DMS53 (cell line): Measurements from ENCODE around the gene PTGES3L.

ENCODE experiments used
- DNase-seq: peaks from one replicate; lab custom pipeline; 2025; lab: John Stamatoyannopoulos, UW

The PTGES3L gene

DNA sequence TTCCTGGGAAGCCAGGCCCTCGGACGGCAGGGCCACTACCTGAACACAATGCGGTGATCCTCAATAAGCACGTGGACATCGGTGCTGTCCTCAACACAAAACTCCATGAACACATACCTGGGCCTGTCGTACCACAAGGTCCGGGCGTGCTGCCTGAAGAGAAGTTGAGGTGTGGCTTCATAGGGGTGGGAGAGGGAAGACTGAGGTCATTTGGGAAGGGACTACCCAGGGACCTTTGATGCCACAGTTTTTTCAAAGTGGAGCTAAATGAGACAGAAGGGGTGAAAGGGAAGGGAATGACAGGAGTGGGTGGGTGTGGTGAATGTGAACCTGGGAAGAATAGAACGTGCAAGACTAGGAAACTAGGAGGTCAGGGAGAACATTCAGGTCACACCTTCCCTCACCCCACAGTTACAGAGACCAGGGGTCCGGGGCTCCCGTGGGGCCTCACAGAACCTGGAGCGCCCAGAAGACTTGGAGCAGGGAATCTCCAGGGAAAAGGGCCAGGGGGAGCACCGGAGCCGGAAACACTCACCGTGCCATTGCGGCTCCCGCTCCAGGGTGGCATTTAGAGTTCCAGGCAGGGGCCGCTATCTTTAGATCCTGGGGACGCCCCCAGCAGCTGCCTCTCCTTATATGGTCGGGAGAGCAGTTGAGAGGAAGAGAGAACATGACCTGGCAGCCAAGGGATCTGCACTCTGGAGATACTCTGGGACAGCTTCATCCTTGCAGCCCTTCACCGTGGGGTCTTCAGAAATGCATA, at the start of gene PTGES3L:
PTGES3L (minus strand) TSS at position 570 of the 763 bp plus-strand sequence; CDS start at position 543, 27 bp downstream.
- DNase-seq: peak; percentile 95

DNA sequence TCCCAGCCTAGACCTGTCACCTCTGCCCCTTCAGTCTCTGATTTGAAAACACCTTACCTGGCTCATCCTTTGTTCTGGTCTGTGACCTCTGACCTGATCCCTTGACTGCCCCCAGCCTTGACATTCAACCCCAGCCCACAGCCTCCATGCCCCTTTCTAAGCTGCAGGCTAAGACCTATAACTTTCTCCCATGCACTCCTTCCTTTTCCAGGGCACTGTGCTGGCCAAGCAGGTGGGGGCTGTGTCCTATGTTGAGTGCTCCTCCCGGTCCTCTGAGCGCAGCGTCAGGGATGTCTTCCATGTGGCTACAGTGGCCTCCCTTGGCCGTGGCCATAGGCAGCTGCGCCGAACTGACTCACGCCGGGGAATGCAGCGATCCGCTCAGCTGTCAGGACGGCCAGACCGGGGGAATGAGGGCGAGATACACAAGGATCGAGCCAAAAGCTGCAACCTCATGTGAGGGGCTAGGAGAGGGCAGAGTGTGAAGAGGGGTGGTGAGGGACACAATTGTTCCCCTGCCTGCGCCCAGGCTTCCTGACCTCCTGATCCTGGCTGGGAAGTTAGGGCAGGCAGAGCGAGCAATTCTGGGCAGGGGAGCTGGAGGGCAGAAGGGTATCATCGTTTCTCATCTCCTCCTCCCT, 48.5 kb upstream of the PTGES3L start:
- DNase-seq: no peak

DNA sequence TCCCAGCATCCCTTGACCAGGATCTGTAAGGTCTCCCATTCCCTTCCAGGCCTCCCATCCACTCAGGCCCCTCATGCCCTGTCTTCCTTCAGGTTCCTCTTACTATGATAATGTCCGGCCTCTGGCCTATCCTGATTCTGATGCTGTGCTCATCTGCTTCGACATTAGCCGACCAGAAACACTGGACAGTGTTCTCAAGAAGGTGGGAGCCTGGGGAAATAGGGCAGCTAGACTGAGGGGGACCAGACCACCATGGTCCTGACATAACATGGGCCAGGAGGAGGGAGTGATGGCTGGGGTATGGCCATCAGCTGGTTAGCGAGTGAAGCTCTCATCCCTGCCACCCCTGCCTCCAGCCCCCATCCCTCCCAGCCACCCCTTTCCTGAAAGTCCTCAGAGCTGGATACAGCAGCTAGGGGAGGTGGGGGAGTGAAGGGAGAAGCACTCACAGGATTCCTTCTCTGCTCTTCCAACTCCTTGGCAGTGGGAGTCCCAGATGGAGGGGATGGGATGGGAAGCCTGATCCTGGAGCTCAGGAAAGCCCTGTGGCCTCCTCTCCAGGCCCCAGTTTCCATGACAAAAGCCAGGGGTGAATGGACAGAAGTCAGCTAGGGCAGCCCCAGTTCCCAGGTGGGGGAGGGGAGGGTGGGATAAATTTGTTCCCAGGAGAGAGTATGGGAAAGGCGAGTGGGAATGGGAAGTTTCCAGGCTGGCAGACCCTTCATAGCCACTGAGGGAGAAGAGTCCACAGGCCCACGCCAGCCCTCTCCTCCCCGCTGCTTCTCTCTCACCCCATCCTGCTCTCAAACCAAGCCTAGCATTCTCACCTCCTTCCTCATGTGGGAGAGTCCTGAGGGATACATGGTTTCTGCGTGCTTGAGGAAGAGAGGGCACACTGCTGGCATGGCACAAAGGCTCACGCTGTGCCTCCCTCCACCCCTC, 47.5 kb upstream of the PTGES3L start:
- DNase-seq: no peak

DNA sequence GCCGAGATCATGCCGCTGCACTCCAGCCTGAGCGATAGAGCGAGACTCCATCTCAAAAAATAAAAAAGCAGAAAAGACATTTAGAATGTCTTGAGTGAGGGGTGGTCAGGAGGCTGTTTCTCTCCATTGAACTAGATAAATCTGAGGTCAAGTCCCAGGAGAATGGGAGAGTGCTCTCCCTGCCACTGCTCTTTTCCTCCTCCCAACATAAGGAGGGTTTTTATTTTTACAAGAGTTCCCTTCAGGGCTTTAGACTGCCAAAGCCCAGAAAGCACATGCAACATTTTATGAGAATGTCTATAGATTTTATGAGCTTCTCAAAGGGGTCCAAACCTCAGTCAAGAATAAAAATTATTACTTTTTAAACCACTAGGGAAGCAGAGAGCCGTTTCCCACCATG, 46.7 kb upstream of the PTGES3L start:
- DNase-seq: no peak

DNA sequence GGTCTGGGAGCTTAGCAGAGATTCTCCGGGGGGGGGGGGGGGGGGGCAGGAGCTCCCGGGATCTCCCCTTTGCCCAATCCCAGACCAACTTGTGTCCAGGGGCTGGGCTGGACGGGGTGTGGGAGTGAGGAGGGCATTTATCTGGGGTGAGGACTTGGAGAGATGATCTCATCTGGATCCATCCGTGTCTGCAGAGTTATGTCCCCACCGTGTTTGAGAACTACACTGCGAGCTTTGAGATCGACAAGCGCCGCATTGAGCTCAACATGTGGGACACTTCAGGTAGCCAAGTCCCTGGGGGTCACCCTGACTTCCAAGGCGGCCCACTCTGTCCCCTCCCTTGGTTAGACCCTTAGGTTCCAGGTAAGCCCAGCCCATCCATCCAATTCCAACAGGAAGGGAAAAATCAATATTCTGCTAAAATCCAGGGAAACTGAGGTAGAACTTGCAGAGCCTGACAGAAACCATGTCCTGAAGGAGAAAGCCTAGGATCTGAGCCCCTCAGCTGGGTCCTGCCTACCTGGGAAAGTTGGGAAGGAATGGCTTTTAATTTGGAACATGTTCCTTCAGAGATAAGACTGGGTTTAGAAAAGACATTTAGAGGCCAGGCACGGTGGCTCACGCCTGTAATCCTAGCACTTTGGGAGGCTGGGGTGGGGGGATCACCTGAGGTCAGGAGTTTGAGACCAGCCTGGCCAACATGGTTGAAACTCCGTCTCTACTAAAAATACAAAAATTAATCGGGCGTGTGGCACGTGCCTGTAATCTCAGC, 46.1 kb upstream of the PTGES3L start:
- peak; percentile 39 for DNase-seq

DNA sequence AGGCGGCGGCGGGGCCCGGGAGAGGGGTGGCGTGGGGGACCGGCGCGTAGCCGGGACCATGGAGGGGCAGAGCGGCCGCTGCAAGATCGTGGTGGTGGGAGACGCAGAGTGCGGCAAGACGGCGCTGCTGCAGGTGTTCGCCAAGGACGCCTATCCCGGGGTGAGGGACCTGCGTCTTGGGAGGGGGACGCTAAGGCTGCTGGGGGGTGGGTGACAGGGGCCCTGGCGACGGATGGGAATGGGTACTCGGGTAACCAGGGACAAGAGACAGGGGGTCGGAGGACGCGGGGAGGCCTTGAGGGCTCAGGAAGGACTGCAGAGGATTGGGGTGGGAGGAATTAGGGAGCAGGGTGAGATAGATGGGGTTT, 45.4 kb upstream of the PTGES3L start:
- no peak for DNase-seq

DNA sequence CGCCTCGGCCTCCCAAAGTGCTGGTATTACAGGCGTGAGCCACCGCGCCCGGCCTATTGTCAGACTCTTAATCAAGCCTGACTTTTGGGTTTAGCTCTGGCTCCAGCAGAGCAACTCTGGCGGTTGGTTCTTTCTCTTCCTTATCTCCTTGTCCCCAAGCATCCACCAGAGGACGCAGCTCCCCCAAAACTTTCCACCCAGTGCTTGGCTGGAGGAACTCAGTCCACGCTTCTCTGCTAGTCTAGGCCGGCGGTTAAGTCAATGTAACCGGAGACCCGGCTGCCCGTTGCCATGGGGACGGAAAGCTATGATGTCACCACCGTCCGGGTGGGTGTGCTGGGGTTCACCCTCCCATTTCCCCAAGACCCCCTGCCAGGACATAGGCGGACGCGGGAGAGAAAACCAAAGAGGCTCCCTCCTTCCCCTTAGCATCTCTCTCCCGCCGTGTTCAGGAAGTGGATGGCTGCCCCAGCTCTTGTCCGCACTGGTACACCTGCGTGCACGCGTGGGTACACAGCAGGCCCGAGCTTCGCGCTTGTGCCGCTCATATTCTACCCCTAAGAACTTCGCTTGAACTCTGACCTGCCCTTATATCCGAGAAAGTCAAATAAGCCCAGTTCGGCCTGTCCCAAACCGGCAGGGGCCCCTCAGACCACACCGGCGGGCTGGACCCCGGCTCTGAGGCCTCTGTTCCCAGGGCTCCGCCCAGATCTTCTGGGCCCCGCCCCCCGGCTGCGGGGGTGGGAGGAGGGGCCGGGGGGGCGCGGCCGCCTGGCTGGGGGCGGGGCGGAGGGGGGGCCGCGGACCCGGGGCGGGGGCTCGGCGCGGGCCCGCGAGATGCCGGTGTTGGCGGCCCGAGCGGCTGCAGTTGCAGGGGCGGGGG, 44.8 kb upstream of the PTGES3L start, which contains the start of gene RND2:
RND2 (plus strand) TSS at position 825 of the 883 bp plus-strand sequence. CDS start 117 bp downstream, outside the sequence.
- peak; percentile 99 for DNase-seq

DNA sequence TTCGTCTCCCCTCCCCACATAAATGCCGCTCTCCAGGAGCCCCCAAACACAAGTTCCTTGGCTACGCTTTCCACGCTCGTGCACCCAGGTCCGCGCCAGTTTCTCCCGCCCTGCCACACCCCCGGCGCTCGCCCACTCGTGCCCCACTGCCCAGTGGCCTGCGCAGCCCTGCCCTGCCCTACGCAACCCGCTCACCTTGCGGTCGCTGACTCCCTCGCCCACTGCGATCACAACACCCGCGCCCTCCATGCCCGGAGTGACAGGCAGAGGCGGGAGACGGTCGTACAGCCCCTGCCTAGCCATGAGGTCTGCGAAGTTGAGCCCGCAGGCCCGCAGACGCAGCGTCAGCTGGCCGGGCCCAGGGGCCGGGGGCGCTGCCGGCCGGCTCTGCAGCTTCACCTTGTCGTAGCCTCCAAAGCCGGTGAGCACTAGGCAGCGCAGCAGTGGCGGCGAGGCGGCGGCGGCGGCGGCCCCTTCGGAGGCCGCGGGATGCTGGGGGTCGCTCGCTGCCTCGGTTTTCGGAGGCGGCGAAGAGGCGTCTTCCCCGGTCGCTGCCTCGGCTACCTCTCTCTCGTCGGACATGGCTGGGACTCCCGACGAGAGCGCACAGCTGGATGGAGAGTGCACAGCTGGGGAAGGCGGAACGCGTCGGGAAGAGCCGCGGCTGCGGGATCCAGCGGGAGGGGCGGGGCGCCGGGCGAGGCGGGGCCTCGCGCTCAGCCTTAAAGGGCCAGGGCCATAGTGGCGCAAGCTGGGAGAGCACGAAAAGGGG, 42.0 kb upstream of the PTGES3L start, which contains the start of gene VAT1:
VAT1 (minus strand) TSS at position 645 of the 772 bp plus-strand sequence; CDS start at position 582, 63 bp downstream.
- DNase-seq: peak; percentile 94

DNA sequence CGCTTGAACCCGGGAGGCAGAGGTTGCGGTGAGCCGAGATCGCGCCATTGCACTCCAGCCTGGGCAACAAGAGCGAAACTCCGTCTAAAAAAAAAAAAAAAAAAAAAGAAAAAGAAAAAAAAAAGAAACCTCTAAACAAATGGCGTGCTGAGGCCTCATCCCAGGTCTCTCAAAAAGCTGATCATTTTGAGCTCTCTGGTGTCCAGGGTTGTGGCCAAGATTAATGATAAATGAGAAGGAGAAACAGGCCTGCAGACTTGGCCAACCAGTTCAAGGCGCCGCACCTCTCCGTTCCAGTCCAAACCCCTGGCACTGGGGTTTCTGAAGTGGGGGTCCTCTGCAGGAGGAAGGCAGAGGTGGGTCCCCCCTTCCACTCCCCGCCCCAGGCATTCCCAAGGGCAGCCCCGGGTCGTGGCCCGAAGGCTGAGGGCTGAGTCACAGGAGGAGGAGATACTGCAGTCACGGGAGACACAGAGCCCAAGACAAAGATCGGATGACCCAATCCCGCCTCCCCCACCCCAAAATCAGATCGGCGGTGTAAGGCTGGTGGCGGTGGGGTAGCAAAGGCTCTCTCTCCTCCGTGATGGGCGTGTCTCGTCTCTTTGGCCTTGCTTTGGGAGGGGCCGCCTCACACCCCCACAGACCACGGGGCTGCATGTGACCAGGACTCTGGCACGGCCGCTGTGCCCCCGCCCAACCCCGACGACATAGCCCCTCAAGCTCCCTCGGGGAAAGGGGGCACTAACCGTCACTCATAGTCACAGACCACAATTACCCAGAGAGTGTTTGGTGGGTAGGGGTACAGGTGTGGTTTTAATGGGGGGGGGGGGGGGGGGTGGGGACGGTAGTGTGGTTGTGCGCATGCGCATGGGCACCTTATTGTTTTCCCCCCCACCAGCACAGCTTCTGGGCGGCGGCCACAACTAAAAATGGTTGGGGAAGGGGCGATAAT, 41.2 kb upstream of the PTGES3L start:
- peak; percentile 70 for DNase-seq

DNA sequence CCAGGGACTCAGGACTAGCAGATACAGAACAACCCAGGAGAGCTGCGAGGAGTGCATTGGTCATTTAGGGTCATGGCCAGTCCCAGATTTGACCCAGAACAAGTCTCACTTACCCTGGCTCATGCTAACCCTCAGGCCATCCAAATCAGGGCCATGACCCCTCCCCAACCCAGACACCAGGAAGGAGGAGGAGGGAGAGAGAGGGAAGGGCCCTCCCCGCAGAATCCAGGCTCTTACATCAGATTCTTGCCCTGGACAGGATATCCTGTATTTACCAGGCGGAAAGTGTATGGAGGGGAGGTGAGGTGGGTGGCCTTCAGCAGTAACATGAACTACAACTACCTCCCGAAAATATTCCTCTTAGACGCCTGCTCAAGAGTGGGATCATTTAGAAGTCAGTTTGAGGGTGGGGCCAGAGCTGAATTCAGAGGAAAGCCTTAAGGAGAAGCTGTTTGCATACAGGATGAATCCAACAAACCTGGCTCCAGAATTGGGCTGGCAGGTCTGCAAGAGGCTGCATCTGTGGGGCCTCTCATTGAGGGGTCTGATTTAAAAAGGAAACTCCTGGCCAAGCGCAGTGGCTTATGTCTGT, 40.2 kb upstream of the PTGES3L start:
- DNase-seq: peak; percentile 34

DNA sequence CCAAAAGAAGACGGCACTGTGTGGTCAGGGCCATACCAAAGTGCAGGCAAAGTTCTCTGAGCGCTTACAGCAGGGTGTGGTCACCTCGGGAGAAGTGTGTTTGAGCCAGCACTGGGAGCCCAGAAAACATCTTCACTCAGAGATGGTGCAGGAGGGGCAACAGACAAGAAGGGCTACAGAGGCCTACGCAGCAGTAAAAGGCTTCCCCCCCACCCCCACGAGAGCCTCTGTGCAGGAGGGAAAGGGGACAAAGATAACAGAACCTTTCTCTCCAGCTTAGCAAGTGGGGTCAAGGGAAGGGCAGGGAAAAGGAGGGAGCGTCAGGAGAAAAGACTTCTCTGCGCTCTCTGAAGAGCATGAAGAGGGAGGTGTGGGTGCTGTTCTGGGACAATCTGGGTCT, 39.5 kb upstream of the PTGES3L start:
- no peak for DNase-seq

DNA sequence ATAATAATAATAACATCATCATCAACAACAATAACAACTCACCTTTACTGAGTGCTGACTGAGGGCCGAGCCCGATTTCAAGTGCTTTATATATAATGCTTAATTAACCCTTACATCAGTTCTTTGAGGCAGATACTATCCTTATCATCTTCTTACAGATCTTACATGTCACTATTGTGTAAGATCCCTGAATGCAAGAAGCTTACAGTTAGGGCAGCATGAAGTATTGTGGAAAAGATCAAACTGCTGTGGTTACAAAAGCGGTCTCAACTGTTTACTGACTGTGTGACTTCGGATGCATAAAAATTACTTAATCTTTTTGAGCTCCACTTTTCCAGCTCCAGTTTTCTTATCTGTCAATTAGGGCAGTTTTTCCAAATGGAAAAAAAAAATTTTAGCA, 39.1 kb upstream of the PTGES3L start:
- no peak for DNase-seq

DNA sequence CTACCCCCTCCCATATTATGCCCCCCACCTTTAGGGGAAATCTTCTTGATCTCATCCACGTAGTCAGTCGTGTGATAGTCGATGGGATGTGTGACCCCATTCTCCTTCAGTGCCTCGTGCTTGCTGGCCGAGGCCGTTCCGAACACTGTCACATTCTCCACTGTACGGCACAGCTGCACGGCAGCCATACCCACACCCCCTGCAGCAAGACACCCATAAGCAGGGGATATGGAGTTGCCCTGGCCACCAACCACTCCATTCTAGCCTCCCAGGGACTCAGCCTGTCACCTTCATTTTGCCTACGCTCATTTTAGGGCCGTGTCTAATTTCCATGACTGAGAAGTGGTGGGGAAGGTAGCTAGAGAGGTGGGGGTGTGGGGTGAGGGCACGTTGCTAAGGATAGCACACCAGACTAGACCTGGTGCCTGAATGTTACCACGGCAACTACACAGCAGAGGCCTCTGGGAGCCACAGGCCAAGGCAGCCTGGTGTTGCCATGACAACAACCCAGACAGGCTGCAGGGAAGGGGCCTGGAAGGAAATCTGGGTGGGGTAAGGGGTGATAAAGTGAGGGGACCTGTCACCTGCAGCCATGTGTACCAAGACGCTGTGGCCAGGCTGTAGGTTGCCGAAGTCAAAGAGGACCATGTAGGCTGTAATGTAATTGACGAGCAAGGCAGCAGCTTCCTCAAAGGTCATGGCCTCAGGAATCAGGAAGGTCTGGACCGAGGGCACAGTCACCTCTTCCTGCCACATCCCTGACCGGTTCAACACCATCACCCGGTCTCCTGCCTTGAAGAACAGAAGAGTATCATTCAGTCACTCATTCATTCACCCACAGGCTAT, 38.4 kb upstream of the PTGES3L start:
- peak; percentile 91 for DNase-seq

DNA sequence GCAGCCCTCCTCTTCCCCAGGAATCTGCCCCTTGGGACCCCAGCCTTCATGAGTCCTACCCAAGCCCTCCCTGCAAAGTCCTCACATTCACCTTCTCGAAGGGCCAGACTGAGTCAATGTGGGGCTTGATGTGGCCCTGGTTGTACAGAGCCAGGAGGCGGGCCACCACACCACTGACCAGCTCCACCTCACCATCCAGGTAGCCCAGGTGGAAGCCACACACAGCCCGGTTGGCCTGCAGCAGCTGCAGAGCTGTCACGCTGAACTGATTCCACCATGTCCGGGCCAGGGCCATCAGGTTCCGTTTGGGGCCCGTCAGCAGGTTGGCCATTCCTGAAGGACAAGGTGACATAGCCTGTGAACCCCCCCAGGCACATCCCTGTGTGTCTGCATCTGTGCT, 36.3 kb upstream of the PTGES3L start:
- DNase-seq: no peak

DNA sequence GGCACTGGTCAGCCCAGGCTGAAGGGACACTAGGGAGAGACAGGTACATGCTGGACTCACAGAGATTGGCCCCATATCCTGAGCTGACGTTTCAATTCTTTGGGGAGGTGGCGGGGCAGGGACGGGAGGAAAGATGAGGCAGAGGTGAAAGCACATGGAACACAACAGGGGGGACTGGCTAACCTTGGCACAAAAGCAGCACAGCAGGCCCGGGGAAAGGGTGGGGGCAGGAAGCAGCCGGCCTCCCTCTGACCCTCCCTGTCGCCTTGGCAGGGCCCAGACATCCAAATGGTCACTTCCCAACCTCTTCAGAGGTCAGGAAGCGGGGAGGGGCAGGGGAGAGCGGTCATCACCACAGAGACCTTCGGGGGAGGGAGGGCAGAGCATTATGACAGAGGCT, 35.7 kb upstream of the PTGES3L start:
- no peak for DNase-seq

DNA sequence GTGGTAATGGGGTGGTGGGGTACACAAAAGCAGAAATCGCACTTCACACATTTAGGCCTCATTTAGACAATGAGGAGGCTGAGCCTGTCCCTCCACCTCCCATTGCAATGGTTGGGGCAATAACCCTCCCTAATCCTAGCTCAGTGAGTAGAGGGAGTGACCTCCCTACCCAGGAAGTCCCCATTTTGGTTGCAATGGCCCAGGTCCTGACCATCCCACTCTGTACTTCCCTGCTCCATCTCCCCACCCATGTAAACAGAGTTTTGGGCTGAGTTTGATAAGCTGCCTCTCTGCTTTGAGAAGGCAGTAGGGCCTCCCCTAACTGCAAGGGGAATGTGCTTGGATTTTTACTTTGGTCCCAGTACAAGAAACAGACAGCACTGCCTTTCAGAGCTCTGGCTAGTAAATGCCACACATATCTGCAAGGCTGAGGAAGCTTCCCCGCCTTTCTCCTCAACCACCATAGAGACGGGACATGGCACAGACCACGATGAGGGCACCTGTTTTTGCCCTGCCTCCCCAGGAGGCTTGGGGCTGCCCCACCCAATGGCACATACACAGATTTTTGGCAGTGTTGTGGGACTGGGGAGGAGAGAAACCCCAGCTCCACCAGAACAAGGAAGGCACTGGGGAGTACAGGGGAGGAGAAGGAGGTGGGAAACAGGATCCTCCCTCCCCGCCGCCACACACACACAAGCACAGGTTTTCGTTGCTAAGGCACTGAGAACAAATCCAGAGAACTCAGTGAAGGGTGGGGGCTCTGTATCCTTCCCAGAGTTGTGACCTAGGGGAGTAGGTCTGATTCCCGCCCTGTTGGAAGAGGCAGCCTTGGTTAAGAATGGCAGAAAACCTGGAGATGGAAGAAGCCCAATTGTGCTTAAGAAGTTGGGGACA, 35.0 kb upstream of the PTGES3L start:
- no peak for DNase-seq
